Measurements from ENCODE around the gene LYG2.
"Not testable (repeated sequence)": the region's sequence is repeated elsewhere in the genome, so short reads cannot be mapped to it uniquely, and the experiment has no call there.

Gene LYG2

GRCh38 chr2:99200076-99200800, 55.2 kb downstream of the LYG2 start:
- Histone ChIP-seq H3K9me3 (ENCODE audit: control insufficient read depth in 1 of 2, low read length in 2 of 2) (no peaks in the 10 kb centered on the region), H3K36me3 (ENCODE audit: control insufficient read depth in 1 of 2, insufficient read depth in 2 of 2, low read length in 2 of 2) (peaks cover 23 to 27% of the 10 kb centered on the region in 2 donors), H3K27ac (ENCODE audit: low read length) (no peak overlapping the region), H3K27me3 (ENCODE audit: low read depth, low read length) (no peaks in the 10 kb centered on the region), H3K4me3 (ENCODE audit: low read depth in 1 of 2, low read length in 2 of 2) (no peak overlapping the region), H3K4me1 (ENCODE audit: control insufficient read depth in 1 of 2, insufficient read depth in 2 of 2, low read length in 2 of 2) (no peaks in the 10 kb centered on the region)

DNA sequence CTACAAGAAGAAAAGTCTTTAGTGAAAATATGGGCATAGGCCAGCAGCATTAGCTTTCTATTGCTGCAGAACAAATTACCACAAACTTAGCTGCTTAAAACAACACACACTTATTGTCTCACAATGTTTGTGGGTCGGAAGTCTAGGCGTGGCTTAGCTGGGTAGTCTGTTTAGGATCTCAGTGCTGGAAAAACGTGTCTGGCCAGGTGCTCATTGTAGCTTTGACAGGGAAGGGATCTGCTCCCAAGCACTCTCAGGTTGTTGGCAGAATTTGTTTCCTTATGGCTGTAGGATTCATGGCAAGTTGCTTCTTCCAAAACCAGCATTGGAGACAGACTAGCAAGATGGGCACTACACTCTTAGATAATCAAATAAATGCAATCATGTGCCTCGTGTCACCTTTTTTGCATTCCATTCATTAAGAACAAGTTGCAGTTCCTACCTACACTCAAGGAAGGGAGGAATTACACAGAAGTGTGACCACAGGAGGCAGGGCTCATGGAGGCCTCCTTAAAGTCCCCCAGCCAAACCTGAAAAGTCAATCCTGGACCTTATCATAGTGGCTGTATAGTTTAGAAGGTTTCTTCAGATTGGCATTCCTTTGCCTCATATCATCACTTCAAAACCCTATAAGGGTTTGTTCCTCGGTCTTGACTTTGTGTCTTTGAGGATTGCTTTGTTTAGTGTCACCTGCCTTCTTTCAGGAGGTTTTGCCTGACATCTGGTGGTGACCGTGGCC, 57.2 kb downstream of the LYG2 start:
- H3K4me3 ChIP-seq (ENCODE audit: low read depth in 1 of 2, low read length in 2 of 2): no peak overlapping the region
- peaks cover 24 to 27% of the 10 kb centered on the region in 2 donors for H3K36me3 ChIP-seq (ENCODE audit: control insufficient read depth in 1 of 2, insufficient read depth in 2 of 2, low read length in 2 of 2)
- no peaks in the 10 kb centered on the region for H3K4me1 ChIP-seq (ENCODE audit: control insufficient read depth in 1 of 2, insufficient read depth in 2 of 2, low read length in 2 of 2)
- no peaks in the 10 kb centered on the region for H3K9me3 ChIP-seq (ENCODE audit: control insufficient read depth in 1 of 2, low read length in 2 of 2)
- H3K27me3 ChIP-seq (ENCODE audit: low read depth, low read length): no peaks in the 10 kb centered on the region
- H3K27ac ChIP-seq (ENCODE audit: low read length): no peak overlapping the region

GRCh38 chr2:99192364-99192763, 63.1 kb downstream of the LYG2 start:
- not testable (repeated sequence) for H3K27ac ChIP-seq (ENCODE audit: low read length); H3K4me3 ChIP-seq (ENCODE audit: low read depth in 1 of 2, low read length in 2 of 2); H3K27me3 ChIP-seq (ENCODE audit: low read depth, low read length); H3K4me1 ChIP-seq (ENCODE audit: control insufficient read depth in 1 of 2, insufficient read depth in 2 of 2, low read length in 2 of 2); H3K9me3 ChIP-seq (ENCODE audit: control insufficient read depth in 1 of 2, low read length in 2 of 2)
- peaks cover 21 to 49% of the 10 kb centered on the region in 2 donors for H3K36me3 ChIP-seq (ENCODE audit: control insufficient read depth in 1 of 2, insufficient read depth in 2 of 2, low read length in 2 of 2)

All from muscle layer of duodenum (tissue), 2 donors.